GM12878 (cell line): ENCODE measurements around the gene DUOX1.
"Not testable (repeated sequence)": the region's sequence is repeated elsewhere in the genome, so short reads cannot be mapped to it uniquely, and the experiment has no call there.

Experiments
- CHD1 ChIP-seq: IDR thresholded peaks from 2 replicates; pipeline ENCODE4 v1.6.1; 2012; ENCODE audit warnings: low read depth, low read length, improper control_type of control experiment
- CREM ChIP-seq: IDR thresholded peaks from 2 replicates; pipeline ENCODE4 v1.6.1; 2014; ENCODE audit warnings: antibody characterized with exemption, low read depth
- CTCF ChIP-seq, 3 experiments: IDR thresholded peaks in 2 of 3; conservative IDR thresholded peaks in 1 of 3; 2 replicates each; pipeline ENCODE4 v1.5.1; 2011; ENCODE audit warnings: low read depth in 3 of 3, low read length in 3 of 3, mild to moderate bottlenecking in 3 of 3, control low read depth in 2 of 3, moderate library complexity in 2 of 3, inconsistent platforms in 1 of 3, mixed read lengths in 1 of 3; ENCODE audit not compliant: control insufficient read depth in 2 of 3, insufficient read depth in 1 of 3; ENCODE audit errors: extremely low read depth in 1 of 3
- EZH2 ChIP-seq: IDR thresholded peaks from 2 replicates; pipeline ENCODE4 v1.6.1; 2012; ENCODE audit warnings: low read depth, mild to moderate bottlenecking, control low read depth, inconsistent platforms, low read length, borderline replicate concordance; ENCODE audit not compliant: control insufficient read depth
- MYC ChIP-seq: IDR thresholded peaks from 2 replicates; pipeline ENCODE4 v1.6.1; 2011; ENCODE audit warnings: mild to moderate bottlenecking, low read length, moderate library complexity, inconsistent platforms; ENCODE audit not compliant: insufficient read depth, insufficient replicate concordance, insufficient read length, severe bottlenecking
- POLR2A ChIP-seq: IDR thresholded peaks from 2 replicates; pipeline ENCODE4 v1.6.1; 2011; ENCODE audit warnings: low read depth, mild to moderate bottlenecking, low read length
- POLR2AphosphoS5 ChIP-seq: IDR thresholded peaks from 2 replicates; pipeline ENCODE4 v1.6.1; 2011; ENCODE audit warnings: mild to moderate bottlenecking, low read length, inconsistent platforms
- RCOR1 ChIP-seq: conservative IDR thresholded peaks from 2 replicates; pipeline ENCODE4 v1.6.1; 2012; ENCODE audit warnings: low read depth, low read length, improper control_type of control experiment
- REST ChIP-seq: IDR thresholded peaks from 2 replicates; pipeline ENCODE4 v1.6.1; 2012; ENCODE audit warnings: mild to moderate bottlenecking, low read depth, low read length
- SMAD1 ChIP-seq: fragments of 450-650 bp; IDR thresholded peaks from 2 replicates; pipeline ENCODE4 v1.6.1; 2018; ENCODE audit warnings: mild to moderate bottlenecking, low read depth; ENCODE audit not compliant: partially characterized antibody
- YY1 ChIP-seq: IDR thresholded peaks from 2 replicates; pipeline ENCODE4 v1.6.1; 2011; ENCODE audit warnings: low read depth, mild to moderate bottlenecking, low read length

GRCh38 chr15:45135705-45136377 lies 6.0 kb downstream of the DUOX1 start:
- TF ChIP-seq CTCF (IDR thresholded peaks at IDR 0.05 in 2 of 3, conservative IDR thresholded peaks at IDR 0.05 in 1 of 3; ENCODE audit: control insufficient read depth in 2 of 3, extremely low read depth in 1 of 3, insufficient read depth in 1 of 3, low read depth in 3 of 3, low read length in 3 of 3); MYC; SMAD1; REST; POLR2A; EZH2; YY1; CHD1; RCOR1; POLR2AphosphoS5; CREM: not testable (repeated sequence)
